IgD-negative memory B cell (primary cell): ENCODE data around the gene BAX. TPM values are rescaled to one million over a fixed set of nuclear protein-coding genes. Genes with fewer than 3 reads are reported as not detected.
A peak's percentile ranks its signal among the peaks of the same experiment; 100 is the strongest.

ENCODE experiments used
- H3K27ac Mint-ChIP-seq, 3 donors: one replicate each; pipeline ENCODE4 v1.8.0; 2020 to 2022; ENCODE audit warnings: mild to moderate bottlenecking in 3 of 3, mixed read lengths in 3 of 3, moderate library complexity in 1 of 3
- H3K27me3 Mint-ChIP-seq: one replicate; pipeline ENCODE4 v1.8.0; 2021; ENCODE audit warnings: mixed read lengths
- H3K36me3 Mint-ChIP-seq: one replicate; pipeline ENCODE4 v1.8.0; 2020; ENCODE audit warnings: mild to moderate bottlenecking, mixed read lengths
- H3K4me1 Mint-ChIP-seq, 3 donors: one replicate each; pipeline ENCODE4 v1.8.0; 2020 to 2022; ENCODE audit warnings: mixed read lengths in 3 of 3, mild to moderate bottlenecking in 1 of 3
- H3K4me3 Mint-ChIP-seq, 4 donors: one replicate each; pipeline ENCODE4 v1.8.0; 2020 to 2022; ENCODE audit warnings: mild to moderate bottlenecking in 4 of 4, mixed read lengths in 4 of 4, moderate library complexity in 3 of 4
- H3K9me3 Mint-ChIP-seq, 3 donors: one replicate each; pipeline ENCODE4 v1.8.0; 2020 to 2021; ENCODE audit warnings: mixed read lengths in 3 of 3, mild to moderate bottlenecking in 1 of 3
- polyA plus RNA-seq: library from polyadenylated mRNA; unstranded; fragments of 300-500 nt; fragmentation: Illumina TruSeq; gene quantifications from one replicate; pipeline ENCODE4 v1.2.3, GENCODE V29; 2021

Gene BAX
- polyA plus RNA-seq, 1 donor from 2014 or later = 101 TPM

GRCh38 chr19:48993175-48994034 lies 38.7 kb downstream of the BAX start, which contains the start of the genes GYS1 and RUVBL2:
GYS1 (minus strand) TSS chr19:48993309; CDS start chr19:48993112, 197 bp downstream.
RUVBL2 (plus strand) TSS chr19:48993887; CDS start chr19:48993912, 25 bp downstream.
- H3K27ac Mint-ChIP-seq = peak within 1 kb of the TSS; percentile 83 to 99 (median 93)
- peaks cover 14 to 25% (median 24%) of the 10 kb centered on the region in 3 donors for H3K4me1 Mint-ChIP-seq
- no peaks in the 10 kb centered on the region for H3K27me3 Mint-ChIP-seq
- H3K4me3 Mint-ChIP-seq = peak within 1 kb of the TSS; percentile 93 to 98 (median 94)
- H3K9me3 Mint-ChIP-seq = no peaks in the 10 kb centered on the region
- peaks cover 5% of the 10 kb centered on the region for H3K36me3 Mint-ChIP-seq

- Mint-ChIP-seq H3K4me3 (peak overlapping the region; percentile 93 to 98 (median 94)), H3K27ac (peak overlapping the region; percentile 83 to 99 (median 93)), H3K36me3 (peaks cover 5% of the 10 kb centered on the region), H3K4me1 (peaks cover 14 to 25% (median 24%) of the 10 kb centered on the region in 3 donors), H3K27me3 (no peaks in the 10 kb centered on the region), H3K9me3 (no peaks in the 10 kb centered on the region)
Measured at GRCh38 chr19:48994035-48994386, 39.3 kb downstream of the BAX start.

DNA sequence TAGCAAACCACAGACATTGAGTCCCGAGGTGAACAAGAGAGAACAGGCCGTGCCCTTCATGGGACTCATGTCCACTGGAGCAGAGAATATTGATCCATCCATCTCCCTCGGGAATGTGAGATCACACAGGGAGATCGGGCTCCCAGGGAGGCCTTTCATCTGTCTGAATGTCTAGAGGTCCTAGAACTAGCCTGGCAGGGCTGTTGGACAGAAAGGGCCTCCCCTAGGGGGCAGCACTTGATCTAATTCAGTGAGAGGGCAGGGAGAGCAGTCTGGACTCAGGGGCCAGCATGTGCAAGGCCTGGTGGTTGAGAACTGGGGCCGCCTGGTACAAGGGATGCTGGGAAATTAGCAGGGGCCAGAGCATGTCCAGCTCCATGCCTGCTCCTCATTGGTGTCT lies 43.3 kb downstream of the BAX start:
- no peaks in the 10 kb centered on the region for H3K9me3 Mint-ChIP-seq
- H3K4me1 Mint-ChIP-seq = peaks cover 14 to 18% (median 18%) of the 10 kb centered on the region in 3 donors
- H3K36me3 Mint-ChIP-seq = peaks cover 5% of the 10 kb centered on the region
- H3K27me3 Mint-ChIP-seq = no peaks in the 10 kb centered on the region
- peak overlapping the region in 1 of 4 donors; percentile 60 for H3K4me3 Mint-ChIP-seq
- peak overlapping the region in 1 of 3 donors; percentile 11 for H3K27ac Mint-ChIP-seq

GRCh38 chr19:48999481-49000325 lies 45.0 kb downstream of the BAX start:
- Mint-ChIP-seq H3K27ac (no peak overlapping the region), H3K27me3 (no peaks in the 10 kb centered on the region)

GRCh38 chr19:49004133-49004532 lies 49.5 kb downstream of the BAX start:
- no peak overlapping the region for H3K4me3 Mint-ChIP-seq
- peaks cover 4 to 6% (median 5%) of the 10 kb centered on the region in 3 donors for H3K4me1 Mint-ChIP-seq
- H3K27me3 Mint-ChIP-seq = no peaks in the 10 kb centered on the region
- H3K27ac Mint-ChIP-seq = no peak overlapping the region
- peaks cover 3% of the 10 kb centered on the region for H3K36me3 Mint-ChIP-seq
- no peaks in the 10 kb centered on the region for H3K9me3 Mint-ChIP-seq

More at GRCh38 chr19:48999481-49000325, 45.0 kb downstream of the BAX start:
- H3K36me3 Mint-ChIP-seq = peaks cover 3% of the 10 kb centered on the region
- H3K4me1 Mint-ChIP-seq = peaks cover 9 to 11% (median 10%) of the 10 kb centered on the region in 3 donors
- no peaks in the 10 kb centered on the region for H3K9me3 Mint-ChIP-seq
- H3K4me3 Mint-ChIP-seq = peak overlapping the region in 1 of 4 donors; percentile 33

DNA sequence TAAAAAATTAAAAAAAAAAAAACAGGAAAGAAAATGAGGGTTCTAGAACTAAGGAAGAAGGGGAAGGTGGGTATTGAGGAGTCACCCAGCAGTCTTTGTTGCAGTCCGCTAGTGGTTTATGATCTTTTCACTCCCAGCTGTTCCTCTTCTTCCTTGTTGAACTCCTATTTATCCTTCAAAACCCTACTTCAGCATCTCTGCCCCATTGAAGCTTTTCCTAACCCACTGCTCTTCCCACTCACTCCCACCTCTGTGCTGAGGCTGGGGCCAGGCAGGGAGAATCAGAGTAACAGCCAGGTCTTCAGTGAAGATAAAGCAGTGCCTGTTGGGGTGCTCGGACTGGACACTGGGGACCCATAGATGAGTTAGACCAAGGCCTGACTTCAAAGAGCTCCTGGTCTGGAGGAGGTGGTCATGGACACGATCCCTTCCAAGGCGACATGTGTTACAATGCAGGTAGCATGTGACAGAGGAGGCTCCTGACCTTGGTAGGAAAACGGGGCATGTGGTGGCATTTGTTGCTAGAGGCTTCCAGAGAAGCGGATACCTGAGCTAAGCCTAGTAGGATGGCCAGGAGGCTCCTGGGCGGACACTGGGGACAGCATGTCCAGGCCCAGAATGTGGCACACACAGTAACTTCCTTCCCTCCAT lies 50.4 kb downstream of the BAX start:
- H3K36me3 Mint-ChIP-seq = no peaks in the 10 kb centered on the region
- no peak overlapping the region for H3K27ac Mint-ChIP-seq

DNA sequence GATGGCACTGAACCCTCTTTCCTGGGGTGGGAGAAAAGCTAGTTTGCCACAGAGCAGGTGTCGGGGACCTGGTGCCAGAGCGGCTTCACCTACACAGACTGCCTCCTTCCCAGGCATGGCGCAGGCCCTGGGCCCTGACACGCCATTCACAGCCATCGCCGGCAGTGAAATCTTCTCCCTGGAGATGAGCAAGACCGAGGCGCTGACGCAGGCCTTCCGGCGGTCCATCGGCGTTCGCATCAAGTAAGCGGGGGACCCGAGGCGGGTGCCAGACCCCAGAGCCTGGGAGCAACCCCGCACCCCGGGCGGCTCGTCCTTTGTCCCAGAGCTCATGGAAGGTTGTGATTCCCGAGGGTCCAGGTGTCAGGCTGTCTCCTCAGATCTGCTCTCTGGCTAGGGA lies 52.2 kb downstream of the BAX start:
- peaks cover 0 to 2% (median 0%) of the 10 kb centered on the region in 3 donors for H3K4me1 Mint-ChIP-seq
- no peak overlapping the region for H3K27ac Mint-ChIP-seq
- H3K36me3 Mint-ChIP-seq = no peaks in the 10 kb centered on the region
- H3K9me3 Mint-ChIP-seq = no peaks in the 10 kb centered on the region
- H3K4me3 Mint-ChIP-seq = no peak overlapping the region
- H3K27me3 Mint-ChIP-seq = no peaks in the 10 kb centered on the region

More for the DNA sequence above, 50.4 kb downstream of the BAX start:
- Mint-ChIP-seq H3K4me1 (peaks cover 0 to 2% (median 0%) of the 10 kb centered on the region in 3 donors), H3K4me3 (no peak overlapping the region), H3K9me3 (no peaks in the 10 kb centered on the region), H3K27me3 (no peaks in the 10 kb centered on the region)

GRCh38 chr19:49009828-49010227 lies 55.2 kb downstream of the BAX start:
- no peaks in the 10 kb centered on the region for H3K4me1 Mint-ChIP-seq
- no peaks in the 10 kb centered on the region for H3K27me3 Mint-ChIP-seq
- H3K9me3 Mint-ChIP-seq = no peaks in the 10 kb centered on the region
- H3K4me3 Mint-ChIP-seq = no peak overlapping the region
- no peaks in the 10 kb centered on the region for H3K36me3 Mint-ChIP-seq
- no peak overlapping the region for H3K27ac Mint-ChIP-seq

GRCh38 chr19:49010453-49010852 lies 55.8 kb downstream of the BAX start:
- Mint-ChIP-seq H3K27me3 (no peaks in the 10 kb centered on the region), H3K4me1 (no peaks in the 10 kb centered on the region), H3K4me3 (no peak overlapping the region), H3K36me3 (no peaks in the 10 kb centered on the region), H3K9me3 (no peaks in the 10 kb centered on the region), H3K27ac (peak overlapping the region in 1 of 3 donors; percentile 10)

DNA sequence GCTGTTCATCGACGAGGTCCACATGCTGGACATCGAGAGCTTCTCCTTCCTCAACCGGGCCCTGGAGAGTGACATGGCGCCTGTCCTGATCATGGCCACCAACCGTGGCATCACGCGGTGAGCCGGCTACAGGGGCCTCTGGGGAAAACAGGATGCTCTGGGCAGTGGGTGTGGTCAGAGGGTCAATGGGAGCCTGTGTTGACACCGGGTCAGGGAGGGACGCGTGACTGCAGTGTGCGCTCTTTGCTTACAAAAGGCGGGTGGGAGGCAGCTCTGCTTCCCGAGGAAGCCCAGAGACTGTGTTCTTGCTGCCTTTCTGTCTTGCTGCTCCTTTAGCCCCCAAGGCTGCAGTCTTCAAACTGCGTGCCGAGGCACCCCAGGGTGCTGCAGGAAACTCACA lies 56.5 kb downstream of the BAX start:
- Mint-ChIP-seq H3K4me1 (no peaks in the 10 kb centered on the region), H3K36me3 (no peaks in the 10 kb centered on the region), H3K27ac (peak overlapping the region in 1 of 3 donors; percentile 31), H3K27me3 (no peaks in the 10 kb centered on the region), H3K4me3 (no peak overlapping the region), H3K9me3 (no peaks in the 10 kb centered on the region)

Other genes with a start within 250 kb of the BAX start
- gene MAMSTR, start 235.2 kb upstream of the BAX start, polyA plus RNA-seq = 0.45 TPM
- gene RASIP1, start 214.3 kb upstream of the BAX start, polyA plus RNA-seq = 0.26 TPM
- not detected for gene IZUMO1, start 208.0 kb upstream of the BAX start, polyA plus RNA-seq
- gene FUT1, start 202.2 kb upstream of the BAX start, polyA plus RNA-seq = not detected
- gene FGF21, start 199.4 kb upstream of the BAX start, polyA plus RNA-seq = not detected
- gene BCAT2, start 143.8 kb upstream of the BAX start, polyA plus RNA-seq = 31.8 TPM
- gene HSD17B14, start 118.4 kb upstream of the BAX start, polyA plus RNA-seq = 1.2 TPM
- 3.2 TPM for gene PLEKHA4, start 86.3 kb upstream of the BAX start, polyA plus RNA-seq
- 558 TPM for gene PPP1R15A, start 82.5 kb upstream of the BAX start, polyA plus RNA-seq
- gene TULP2, start 56.1 kb upstream of the BAX start, polyA plus RNA-seq = not detected
- gene NUCB1, start 54.6 kb upstream of the BAX start, polyA plus RNA-seq = 103 TPM
- 0.39 TPM for gene DHDH, start 21.2 kb upstream of the BAX start, polyA plus RNA-seq
- gene FTL, start 10.4 kb downstream of the BAX start, polyA plus RNA-seq = 7,236 TPM
- gene GYS1, start 38.4 kb downstream of the BAX start, polyA plus RNA-seq = 26.4 TPM
- gene RUVBL2, start 39.0 kb downstream of the BAX start, polyA plus RNA-seq = 65.7 TPM
- 0.78 TPM for gene LHB, start 62.2 kb downstream of the BAX start, polyA plus RNA-seq
- not detected for gene CGB3, start 69.5 kb downstream of the BAX start, polyA plus RNA-seq
- not detected for gene CGB2, start 77.0 kb downstream of the BAX start, polyA plus RNA-seq
- gene CGB1, start 82.0 kb downstream of the BAX start, polyA plus RNA-seq = not detected
- not detected for gene CGB5, start 89.0 kb downstream of the BAX start, polyA plus RNA-seq
- not detected for gene CGB8, start 94.2 kb downstream of the BAX start, polyA plus RNA-seq
- not detected for gene CGB7, start 102.9 kb downstream of the BAX start, polyA plus RNA-seq
- gene NTF4, start 109.9 kb downstream of the BAX start, polyA plus RNA-seq = not detected
- gene KCNA7, start 117.8 kb downstream of the BAX start, polyA plus RNA-seq = not detected
- 67.0 TPM for gene SNRNP70, start 130.6 kb downstream of the BAX start, polyA plus RNA-seq
- 8.3 TPM for gene LIN7B, start 159.5 kb downstream of the BAX start, polyA plus RNA-seq
- gene C19orf73, start 164.3 kb downstream of the BAX start, polyA plus RNA-seq = 2.6 TPM
- not detected for gene PPFIA3, start 164.7 kb downstream of the BAX start, polyA plus RNA-seq
- not detected for gene HRC, start 200.5 kb downstream of the BAX start, polyA plus RNA-seq
- not detected for gene TRPM4, start 202.9 kb downstream of the BAX start, polyA plus RNA-seq